ENCODE data around the gene MPLKIP.
"Not testable (repeated sequence)": the region's sequence is repeated elsewhere in the genome, so short reads cannot be mapped to it uniquely, and the experiment has no call there.

The MPLKIP gene

DNA sequence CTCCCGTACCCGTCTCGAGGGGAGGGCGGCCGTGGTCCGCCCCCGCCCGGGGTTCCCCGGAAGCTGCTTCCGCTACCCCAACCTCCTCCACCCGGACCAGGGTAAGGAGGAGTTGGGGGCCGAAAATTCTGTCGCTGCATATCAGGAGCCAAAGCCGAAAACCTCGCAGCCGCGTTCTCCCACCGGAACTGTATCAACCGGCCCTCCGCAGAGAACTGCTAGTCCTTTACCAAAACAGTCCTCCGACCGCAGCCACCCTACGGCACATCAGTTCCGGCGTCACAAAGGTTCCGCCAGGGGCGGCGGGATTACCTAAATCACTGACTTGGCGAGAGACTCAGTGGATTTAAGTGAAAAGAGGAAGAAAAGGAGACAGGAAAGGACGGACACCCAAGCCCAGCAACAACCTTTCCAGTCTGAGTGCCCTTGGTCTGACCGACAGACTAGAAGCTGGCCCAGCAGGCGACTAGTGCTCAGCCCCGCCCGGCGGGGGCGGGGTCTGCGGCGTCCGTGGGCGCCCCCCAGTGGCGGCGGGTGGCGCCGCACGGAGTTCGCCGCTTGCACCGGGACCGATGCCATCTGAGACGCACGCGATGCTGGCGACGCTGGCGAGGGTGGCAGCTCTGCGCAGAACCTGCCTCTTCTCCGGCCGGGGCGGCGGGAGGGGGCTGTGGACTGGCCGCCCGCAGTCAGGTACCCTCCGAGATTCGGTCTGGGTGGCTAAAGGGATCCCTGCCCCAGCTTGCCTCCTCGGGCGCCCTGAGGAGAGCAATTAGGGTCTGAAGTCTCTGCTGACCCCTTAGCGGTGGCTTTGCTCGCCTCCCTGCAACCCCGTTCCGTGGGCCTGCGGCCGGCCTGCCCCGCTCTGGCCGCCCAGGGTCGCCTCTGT is at the start of gene MPLKIP, which contains the start of gene SUGCT:
TSS of gene MPLKIP (minus strand) at position 195 of the 889 bp plus-strand sequence. CDS start at position 140, 55 bp downstream.
TSS of gene SUGCT (plus strand) at position 578 of the 889 bp plus-strand sequence.
- DNase-seq = peak; percentile 80

DNA sequence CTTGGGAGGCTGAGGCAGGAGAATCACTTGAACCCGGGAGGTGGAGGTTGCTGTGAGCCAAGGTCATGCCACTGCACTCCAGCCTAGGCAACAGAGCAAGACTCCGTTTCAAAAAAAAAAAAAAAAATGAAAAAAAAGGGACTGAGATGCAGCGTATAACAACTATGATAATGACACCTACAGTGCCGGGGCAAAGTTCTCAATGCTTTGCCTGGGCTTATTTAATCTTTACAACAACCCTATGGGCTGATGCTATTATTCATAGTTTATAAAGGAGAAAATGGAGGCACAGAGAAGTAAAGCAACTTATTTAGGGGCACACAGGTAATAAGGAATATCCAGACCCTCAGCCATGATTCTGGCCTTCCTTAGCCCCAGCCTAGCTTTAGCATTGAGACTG is 48.0 kb upstream of the MPLKIP start:
- no peak for DNase-seq

DNA sequence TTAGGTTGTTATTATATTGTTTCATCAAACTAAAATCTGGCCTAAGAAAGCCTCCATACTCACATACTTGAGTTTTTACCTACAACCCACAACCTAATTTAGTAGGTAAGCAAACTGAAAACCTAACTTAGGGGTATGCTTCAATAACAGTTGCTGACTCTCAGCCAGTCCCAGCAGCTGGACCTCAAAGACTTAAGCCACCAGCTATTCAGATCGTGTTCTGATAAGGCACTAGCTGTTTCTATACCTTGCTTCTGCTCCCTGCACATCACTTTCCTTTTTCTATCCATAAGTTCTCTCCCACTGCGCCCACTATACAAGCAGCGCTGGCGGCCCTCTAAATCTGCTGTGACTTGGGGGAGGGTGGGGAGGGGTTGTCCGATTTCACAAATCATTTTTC is 42.6 kb upstream of the MPLKIP start:
- no peak for DNase-seq

DNA sequence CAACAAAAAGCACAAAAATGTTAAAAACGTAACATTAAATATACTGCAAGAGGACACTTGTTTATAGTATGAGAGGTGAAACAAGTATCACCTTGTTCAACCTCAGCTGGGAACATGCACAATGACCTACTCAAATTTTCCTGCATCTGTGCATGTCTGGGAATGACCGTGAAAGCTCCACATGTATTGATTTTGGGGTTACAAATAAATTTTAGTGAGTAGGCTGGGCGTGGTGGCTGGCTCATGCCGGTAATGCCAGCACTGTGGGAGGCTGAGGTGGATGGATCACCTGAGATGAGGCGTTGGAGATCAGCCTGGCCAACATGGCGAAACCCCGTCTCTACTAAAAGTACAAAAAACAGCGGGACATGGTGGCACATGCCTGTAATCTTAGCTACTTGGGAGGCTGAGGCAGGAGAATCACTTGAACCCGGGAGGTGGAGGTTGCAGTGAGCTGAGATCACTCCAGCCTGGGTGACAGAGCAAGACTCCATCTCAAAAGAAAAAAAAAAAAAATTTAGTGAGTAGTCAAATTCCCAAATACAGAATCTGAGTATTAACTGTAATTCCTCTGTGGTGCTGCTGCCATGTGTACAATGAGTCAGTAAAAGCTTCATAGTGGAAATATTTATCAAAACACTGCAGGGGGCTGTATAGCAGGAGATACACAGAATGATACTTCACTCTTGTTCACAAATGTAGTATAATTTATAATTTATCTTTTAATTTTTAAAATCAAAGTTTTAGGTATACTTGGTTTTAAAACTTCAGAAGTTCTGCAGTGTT is 41.5 kb upstream of the MPLKIP start:
- no peak for DNase-seq

DNA sequence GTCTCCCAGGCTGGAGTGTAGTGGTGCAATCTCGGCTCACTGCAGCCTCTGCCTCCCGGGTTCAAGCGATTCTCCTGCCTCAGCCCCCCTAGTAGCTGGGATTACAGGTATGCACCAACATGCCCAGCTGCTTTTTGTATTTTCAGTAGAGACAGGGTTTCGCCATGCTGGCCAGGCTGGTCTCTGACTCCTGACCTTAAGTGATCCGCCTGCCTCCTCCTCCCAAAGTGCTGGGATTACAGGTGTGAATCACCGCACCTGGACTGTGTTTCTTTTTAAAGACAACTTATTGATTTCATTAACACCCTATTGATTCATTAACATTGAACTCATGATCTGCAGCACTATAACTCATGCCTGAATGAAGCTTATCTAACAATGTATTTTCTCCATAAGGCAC is 40.8 kb upstream of the MPLKIP start:
- DNase-seq = not testable (repeated sequence)

DNA sequence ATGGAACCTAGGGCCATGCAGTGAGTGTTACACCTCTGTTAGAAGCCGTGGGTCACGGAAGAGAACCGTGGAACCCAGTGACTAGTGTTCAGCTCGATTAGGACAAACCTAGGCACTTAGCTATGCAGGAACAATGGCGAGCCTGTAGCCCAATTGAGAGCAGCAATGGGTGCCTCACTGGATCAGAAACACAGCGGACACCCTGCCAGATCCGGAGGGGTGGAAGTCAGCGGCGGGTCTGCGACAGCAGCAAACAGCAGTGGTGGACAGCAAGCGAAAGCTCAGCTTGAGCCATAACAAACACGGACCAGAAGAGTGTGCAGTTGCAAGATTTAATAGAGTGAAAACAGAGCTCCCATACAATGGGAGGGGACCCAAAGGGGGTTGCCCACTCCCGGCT is 38.7 kb upstream of the MPLKIP start:
- not testable (repeated sequence) for DNase-seq

DNA sequence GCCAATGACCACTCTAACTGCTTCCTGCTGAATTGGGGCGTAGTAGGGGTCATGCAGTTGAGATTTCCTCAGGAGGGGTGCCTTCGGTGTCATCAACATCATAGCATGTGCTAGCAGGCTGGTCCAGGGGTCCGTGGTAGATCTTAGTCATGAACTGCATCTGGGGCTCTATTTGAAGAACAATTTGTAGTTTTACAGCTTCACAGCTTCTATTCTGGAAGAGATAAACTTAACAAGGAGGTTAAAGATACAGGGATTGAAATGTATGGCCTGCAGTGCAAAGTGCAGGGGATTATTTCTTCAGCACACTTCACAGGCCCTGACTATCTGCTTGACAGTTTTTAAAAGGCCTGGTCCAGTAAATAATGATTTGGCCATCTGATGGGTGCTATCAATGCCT is 33.8 kb upstream of the MPLKIP start:
- not testable (repeated sequence) for DNase-seq

DNA sequence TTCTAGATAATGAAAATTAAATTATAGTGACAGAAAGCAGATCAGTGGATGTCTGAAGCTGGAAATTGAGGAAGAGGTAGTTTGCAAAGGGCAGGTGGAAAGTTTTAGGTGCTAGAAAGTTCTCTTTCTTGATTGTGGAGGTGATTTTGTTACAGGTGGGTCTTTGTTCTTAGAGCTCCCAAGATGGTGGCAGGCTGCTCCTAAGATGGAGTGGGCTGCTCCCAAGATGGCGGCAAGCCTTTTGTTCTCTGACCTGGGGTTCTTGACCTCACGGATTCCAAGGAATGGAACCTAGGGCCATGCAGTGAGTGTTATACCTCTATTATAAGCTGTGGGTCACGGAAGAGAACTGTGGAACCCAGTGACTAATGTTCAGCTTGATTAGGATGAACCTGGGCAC is 32.9 kb upstream of the MPLKIP start:
- no peak for DNase-seq

DNA sequence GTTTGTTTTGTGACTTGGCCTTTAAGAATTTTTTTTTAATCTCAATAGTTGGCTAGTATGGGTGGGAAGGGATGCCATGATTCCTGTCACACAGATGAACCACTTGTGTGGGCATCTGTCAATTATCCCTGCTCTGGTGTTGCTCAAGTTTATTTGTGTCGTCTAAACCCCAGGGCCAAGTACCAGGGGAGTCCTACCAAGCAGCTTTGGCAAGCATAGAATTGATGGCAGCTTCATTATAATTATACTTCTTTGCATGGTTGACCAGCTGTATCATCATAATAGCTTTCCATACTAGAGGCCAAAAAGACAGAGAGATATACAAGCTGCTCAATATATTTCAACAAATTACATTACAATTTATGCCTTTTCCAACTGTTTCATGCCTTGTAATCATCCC is 30.8 kb upstream of the MPLKIP start:
- no peak for DNase-seq

DNA sequence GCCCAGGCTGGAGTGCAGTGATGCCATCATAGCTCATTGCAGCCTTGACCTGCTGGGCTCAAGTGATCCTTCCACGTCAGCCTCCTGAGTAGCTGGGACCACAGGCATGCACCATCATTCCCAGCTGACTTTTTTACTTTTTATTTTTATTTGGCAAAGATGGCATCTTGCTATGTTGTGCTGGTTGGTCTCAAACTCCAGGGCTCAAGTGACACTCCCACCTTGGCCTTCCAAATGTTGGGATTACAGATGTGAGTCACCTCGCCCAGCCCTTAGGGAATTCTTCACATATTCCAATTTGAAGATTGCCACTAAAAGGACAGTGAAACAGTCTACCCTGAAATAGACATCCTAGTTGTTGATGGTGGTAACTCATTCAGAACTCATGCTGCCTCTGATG is 28.1 kb upstream of the MPLKIP start:
- DNase-seq = no peak

DNA sequence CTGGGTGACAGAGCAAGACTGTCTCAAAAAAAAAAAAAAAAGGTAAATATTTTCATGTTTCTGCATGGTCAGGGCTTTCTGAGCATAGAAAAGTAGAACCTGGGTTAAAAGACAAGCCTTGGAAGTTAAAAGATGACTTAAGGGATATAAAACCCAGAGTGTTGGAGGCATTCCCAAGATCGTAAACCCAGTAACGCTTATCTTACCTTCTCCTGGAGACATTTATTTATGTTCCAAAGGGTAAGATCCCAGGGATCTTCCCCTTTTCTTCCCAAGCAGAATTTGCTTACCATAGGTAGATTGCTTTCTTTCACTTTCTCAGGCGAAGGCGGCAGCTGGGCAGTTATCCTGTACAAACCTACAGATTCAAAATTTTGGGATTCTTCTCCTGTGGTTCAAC is 22.6 kb upstream of the MPLKIP start:
- DNase-seq = no peak

DNA sequence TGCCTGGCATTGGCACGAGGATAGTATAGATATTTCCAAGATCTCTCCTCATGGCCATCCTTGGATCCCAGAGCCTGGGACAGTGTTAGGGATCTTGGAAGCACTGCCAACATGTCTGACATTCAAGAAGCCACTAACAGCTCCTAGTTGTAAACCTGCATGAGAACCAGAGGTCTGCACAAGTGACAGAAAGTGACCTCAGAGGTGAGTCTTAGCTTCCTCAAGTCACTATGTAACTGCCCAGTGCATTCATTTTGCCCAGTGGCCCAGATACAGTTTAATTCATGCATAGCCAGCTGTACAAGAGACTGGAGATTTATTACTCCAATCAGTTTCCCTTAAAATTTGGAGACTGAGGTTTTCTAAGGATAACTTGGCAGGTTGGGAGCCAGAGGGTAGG is 17.1 kb upstream of the MPLKIP start:
- no peak for DNase-seq

DNA sequence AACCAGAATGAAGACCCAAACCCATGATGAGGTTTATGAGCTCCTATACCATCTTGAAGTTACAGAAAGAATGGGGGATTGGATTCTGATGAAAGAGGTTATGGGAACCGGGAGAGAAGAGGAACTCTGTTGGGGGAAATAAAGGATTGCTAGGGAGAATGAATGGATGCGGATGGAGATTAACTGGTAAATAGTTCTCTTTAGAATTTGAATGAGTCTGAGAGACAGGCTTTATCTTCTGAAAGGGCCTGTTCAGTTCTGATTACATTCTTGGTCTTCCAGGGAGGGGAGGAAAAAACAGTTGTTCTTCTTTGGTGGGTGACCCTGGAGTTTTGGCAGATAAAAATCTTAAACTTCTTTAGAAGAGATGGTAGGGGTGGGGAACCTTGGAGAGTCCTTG is 14.2 kb upstream of the MPLKIP start:
- no peak for DNase-seq

DNA sequence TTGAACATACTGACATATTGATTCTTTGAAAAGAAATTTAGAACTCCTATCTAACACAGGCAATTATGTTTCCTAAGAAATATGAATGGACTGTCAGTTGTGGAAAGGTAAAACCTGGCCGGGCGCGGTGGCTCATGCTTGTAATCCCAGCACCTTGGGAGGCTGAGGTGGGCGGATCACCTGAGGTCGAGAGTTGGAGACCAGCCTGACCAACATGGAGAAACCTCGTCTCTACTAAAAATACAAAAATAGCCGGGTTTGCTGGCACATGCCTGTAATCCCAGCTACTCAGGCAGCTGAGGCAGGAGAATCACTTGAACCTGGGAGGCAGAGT is 13.8 kb upstream of the MPLKIP start:
- not testable (repeated sequence) for DNase-seq

DNA sequence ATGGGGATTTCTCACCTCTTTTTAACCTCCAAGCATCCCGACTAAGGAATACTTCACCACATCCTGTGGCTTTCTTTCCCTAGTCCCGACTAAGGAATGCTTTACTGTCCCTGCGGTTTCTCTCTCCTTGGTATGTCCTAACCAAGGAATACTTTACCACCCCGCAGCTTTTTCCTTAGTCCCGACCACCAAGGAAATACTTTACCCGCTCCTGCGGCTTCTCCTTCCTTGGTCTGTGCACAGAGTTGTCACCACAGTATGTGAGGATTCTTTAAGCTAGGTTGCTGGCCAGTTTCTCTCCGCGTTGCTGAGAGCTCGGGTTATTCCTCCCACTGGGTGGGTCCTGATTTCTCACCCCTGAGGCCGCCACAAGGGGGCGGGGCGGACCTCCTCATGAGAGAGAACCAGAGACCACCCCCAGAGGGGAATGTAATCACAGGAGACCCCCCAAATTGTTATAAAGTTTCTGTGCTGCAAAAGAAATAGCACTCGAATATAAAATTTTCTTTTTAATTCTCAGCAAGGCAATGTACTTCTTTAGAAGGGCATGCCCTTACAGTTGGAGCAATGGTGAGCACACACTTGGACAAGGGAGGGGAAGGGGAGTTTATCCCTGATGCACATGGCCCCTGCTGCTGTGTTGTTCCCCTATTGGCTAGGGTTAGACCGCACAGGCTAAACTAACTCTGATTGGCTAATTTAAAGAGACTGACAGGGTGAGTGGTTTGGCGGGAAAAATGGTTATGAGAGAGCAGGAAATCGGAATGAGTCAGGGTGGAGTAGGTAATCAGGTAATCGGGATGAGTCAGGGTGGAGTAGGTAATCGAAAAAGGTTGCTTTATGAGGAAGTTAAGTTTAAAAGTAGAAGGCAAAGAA is 13.2 kb upstream of the MPLKIP start:
- no peak for DNase-seq

DNA sequence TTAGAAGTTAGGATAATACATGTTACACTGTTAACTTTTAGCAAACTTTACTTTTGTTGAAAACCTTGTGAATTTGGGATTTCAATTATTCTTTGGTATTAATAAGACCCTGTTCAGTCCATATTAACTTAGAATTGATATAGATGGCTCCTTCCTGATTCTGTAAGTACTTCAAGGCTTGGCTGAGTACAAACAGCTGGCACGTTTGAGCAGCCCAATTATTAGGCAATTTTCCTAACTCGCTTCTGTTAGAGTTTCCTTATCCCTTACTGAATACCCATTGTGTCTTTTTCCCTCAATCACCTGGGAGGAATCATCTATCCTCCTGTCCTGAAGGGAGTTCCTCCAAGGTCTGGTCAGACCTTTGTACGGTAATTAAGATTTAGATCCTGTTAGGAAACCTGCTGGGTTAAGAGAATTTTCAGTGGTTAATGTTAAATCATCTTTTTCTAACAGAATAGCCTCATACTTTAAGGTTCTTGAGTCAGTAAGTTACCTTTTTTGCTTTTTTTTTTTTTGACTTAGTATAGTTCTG is 11.2 kb upstream of the MPLKIP start:
- DNase-seq = not testable (repeated sequence)

DNA sequence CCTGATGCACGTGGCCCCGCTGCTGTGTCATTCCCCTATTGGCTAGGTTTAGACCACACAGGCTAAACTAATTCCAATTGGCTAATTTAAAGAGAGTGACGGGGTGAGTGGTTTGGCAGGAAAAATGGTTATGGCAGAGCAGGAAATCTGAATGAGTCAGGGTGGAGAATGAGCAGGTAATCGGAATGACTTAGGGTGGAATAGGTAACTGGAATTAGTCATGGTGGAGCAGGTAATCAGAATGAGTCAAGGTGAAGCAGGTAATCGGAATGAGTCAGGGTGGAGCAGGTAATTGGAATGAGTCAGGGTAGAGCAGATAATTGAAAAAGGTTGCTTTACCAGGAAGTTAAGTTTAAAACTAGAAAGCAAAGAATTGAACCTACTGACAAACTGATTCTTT is 7.5 kb upstream of the MPLKIP start:
- not testable (repeated sequence) for DNase-seq

DNA sequence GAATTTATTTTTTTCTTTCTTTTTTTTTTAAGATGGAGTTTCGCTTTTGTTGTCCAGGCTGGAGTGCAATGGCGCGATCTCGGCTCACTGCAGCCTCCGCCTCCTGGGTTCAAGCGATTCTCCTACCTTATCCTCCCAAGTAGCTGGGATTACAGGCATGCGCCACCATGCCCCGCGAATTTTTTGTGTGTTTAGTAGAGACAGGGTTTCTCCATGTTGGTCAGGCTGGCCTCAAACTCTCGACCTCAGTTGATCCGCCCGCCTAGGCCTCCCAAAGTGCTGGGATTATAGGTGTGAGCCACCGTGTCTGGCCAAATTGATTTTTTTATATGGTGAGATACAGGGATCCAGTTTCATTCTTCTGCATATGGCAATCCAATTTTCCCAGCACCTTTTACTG is 5.5 kb upstream of the MPLKIP start:
- DNase-seq = not testable (repeated sequence)

DNA sequence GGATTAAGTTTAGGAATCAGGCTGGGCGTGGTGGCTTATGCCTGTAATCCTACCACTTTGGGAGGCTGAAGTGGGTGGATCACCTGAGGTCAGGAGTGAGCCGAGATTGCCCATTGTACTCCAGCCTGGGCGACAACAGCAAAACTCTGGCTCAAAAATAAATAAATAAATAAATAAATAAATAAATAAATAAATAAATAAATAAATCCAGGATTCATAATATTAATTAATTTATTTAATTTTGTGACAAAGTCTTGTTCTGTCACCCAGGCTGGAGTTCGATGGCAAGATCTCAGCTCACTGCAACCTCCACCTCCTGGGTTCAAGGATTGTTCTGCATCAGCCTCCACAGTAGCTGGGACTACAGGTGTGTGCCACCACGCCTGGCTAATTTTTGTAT is 4.6 kb upstream of the MPLKIP start:
- no peak for DNase-seq

DNA sequence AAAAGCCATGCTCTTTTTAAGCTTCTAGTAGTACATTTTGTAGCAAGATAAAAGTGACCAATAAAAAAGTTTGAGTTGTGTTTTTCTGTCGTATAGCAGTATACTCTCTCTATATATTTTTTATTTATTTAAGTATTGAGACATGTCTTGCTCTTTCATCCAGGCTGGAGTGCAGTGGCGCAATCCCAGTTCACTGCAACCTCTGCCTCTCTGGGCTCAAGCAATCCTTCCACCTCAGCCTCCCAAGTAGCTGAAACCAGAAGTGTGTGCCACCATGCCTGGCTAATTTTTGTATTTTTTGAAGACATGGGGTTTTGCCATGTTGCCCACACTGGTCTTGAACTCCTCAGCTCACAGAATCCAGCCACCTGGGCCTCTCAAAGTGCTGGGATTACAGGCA is 3.1 kb upstream of the MPLKIP start:
- DNase-seq = no peak

DNA sequence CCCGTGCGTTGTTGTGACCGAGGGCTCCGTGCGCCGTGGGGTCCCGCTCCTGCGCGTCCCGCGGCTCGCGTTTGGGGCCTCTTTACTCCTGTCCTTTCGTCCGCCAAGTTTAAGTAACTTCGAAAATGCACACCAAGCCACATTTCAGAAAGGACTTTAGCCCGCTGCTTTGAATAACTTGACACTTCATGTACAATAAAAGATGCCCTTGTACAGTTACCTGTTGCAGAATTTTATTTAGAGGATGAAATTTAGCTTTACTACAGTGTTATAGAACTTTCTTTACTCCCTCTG is 842 bp upstream of the MPLKIP start:
- no peak for DNase-seq

DNA sequence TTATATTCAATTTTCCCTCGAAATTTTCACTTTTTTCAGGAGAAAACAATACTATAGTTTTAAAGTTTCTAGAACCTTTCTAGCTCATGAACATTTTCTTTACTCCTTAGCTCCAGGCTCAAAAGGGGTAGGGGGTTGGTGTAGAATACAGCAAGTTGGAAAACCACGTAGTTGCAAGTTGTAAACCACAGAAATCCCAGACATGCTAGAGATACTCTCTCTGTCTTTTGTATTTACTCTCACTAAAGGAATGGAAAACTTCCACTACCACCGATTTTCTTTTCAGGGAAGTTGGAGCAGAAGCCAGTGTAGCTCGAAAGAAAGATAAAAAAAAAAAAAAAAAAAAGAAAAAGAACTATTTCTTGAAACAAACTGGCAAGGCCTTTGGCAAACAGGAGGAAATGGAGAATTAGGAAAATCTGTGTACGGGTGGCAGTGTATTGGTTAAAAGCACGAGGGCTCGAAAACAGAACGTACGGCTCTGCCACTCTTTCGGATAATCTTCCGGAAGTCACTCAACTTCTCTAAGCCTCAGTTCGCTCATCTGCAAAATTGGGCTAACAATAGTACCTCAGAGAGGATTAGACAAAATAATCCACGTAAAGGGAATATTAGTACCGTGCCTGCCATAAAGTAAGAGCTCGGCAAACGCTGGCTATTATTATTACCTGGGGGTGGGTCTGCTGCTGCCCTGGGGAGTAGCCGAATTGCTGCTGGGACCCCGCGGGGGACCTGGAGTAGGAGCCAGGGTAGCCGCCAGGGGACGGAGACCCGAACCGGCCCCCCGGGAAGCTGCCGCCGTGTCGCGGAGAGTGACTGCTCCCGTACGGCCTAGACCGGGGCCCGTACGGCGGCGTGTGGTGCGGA is 628 bp downstream of the MPLKIP start:
- DNase-seq = peak; percentile 0
